NOMO-1 (cell line): ENCODE measurements around the gene UGT2B28.
"Not testable (repeated sequence)": the region's sequence is repeated elsewhere in the genome, so short reads cannot be mapped to it uniquely, and the experiment has no call there.

Source experiments
- DNase-seq, 2 experiments: peaks; one replicate each; lab custom pipeline; 2025; ENCODE audit not compliant: unreplicated experiment in 2 of 2; lab: John Stamatoyannopoulos, UW

UGT2B28 gene

GRCh38 chr4:69280081-69280480 lies at the start of gene UGT2B28:
Gene UGT2B28, plus strand, starts transcription at chr4:69280475. Its CDS starts 26 bp downstream, at chr4:69280501.
- DNase-seq: not testable (repeated sequence)

- DNase-seq: no peak
Measured at GRCh38 chr4:69239092-69239491, 41.2 kb upstream of the UGT2B28 start.

- no peak for DNase-seq
Measured at GRCh38 chr4:69239557-69240168, 40.6 kb upstream of the UGT2B28 start.

DNA sequence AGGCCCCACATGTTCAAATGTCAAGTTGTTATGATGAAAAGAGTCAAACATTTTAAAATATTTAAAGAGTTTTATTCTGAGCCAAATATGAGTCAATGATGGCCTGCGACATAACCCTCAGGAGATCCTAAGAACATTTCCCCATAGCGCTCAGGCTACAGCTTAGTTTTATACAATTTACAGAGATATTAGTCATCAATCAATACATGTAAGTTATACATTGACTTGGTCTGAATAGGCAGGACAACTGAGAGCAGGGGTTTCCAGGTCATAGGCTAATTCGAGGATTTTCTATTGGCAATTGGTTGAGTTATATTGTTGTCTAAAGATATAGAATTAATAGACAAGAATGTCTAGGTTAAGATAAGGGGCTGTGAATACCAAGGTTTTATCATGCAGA lies 39.5 kb upstream of the UGT2B28 start:
- not testable (repeated sequence) for DNase-seq

GRCh38 chr4:69241746-69242145 lies 38.5 kb upstream of the UGT2B28 start:
- DNase-seq: peak in 1 of 2 experiments; percentile 9

DNA sequence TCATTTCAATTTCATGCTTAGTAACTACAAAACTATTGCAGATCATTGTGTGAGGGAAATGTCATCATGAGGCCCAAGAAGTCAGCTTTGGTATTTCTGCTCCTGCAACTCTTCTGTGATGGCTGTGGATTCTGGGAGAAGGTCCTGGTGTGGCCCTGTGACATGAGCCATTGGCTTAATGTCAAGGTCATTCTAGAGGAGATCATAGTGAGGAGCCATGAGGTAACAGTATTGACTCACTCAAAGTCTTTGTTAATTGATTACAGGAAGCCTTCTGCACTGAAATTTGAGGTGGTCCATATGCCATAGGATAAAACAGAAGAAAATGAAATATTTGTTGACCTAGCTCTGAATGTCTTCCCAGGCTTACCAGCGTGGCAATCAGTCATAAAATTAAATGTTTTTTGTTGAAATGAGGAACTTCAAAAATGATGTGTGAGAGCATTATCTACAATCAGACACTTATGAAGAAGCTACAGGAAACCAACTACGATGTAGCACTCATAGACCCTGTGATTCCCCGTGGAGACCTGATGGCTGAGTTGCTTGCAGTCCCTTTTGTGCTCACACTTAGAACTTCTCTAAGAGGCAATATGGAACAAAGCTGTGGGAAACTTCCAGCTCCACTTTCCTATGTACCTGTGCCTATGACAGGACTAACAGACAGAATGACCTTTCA lies 37.6 kb upstream of the UGT2B28 start:
- peak in 1 of 2 experiments; percentile 0 for DNase-seq

GRCh38 chr4:69250884-69251283 lies 29.4 kb upstream of the UGT2B28 start:
- not testable (repeated sequence) for DNase-seq

GRCh38 chr4:69253147-69253772 lies 27.0 kb upstream of the UGT2B28 start:
- not testable (repeated sequence) for DNase-seq

DNA sequence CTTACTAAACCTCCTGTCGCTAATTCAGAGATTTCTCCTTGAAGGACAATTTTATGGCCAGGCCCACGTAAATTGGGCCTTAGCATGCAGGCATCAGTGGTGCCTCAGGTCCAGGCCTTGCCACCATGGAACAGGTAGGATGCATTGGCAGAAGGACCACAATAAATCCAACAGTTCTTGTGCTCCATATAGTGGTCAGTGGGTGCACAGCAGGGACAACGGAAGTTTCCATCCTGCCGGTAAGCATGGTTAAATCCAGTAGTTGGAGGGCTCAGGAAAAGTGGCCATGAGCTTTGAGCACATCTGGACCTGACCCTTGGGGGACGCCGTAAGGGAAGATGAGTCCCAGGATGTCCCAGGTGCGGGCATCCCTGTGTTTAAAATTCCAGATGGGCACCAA lies 11.7 kb upstream of the UGT2B28 start:
- DNase-seq: not testable (repeated sequence)

DNA sequence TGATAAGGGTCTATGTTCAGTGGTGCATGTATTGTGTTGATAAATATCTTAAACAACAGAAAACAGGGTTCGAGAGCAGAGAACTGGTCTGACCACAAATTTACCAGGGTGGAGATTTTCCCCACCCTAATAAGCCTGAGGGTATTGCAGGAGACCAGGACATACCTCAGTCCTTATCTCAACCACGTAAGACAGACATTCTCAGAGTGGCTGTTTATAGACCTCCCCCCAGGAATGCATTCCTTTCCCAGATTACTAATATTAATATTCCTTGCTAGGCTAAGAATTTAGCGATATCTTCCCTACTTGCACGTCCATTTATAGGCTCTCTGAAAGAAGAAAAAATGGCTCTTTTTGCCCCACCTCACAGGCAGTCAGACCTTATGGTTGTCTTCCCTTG lies 16.1 kb downstream of the UGT2B28 start:
- not testable (repeated sequence) for DNase-seq

DNA sequence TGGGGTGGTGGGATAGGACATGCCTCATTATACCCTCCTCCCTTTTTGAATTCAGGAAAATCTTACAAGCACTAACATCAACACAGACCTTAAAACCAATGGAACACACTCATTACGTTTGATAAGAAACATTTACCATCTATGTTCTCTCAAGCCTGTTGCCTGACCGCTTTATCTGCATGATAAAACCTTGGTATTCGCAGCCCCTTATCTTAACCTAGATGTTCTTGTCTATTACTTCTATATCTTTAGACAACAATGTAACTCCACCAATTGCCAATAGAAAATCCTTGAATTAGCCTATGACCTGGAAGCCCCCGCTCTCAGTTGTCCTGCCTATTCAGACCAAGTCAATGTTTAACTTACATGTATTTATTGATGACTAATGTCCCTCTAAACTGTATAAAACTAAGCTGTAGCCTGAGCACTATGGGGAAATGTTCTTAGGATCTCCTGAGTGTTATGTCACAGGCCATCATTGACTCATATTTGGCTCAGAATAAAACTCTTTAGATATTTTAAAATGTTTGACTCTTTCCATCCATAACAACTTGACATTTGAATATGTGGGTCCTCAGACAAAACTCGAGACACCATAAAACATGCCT lies 28.3 kb downstream of the UGT2B28 start:
- not testable (repeated sequence) for DNase-seq

- DNase-seq: not testable (repeated sequence)
Measured at GRCh38 chr4:69309549-69310076, 29.3 kb downstream of the UGT2B28 start.

DNA sequence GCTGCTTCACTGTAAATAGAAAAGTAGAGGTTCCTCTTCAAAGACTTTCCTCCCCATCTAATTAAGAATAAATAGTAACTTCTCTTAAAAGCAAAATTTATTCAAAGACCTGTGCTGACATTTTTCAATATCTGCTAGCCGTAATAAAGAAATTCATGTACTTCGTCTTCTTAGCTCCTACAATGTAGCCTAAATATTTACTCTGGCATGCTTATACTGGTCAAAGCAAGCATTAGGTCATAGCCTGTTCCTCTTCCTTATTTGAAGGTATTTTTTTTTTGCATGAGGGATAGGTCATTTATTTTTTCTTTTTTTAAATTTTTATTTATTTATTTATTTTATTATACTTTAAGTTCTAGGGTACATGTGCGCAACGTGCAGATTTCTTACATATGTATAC lies 30.0 kb downstream of the UGT2B28 start:
- not testable (repeated sequence) for DNase-seq

DNA sequence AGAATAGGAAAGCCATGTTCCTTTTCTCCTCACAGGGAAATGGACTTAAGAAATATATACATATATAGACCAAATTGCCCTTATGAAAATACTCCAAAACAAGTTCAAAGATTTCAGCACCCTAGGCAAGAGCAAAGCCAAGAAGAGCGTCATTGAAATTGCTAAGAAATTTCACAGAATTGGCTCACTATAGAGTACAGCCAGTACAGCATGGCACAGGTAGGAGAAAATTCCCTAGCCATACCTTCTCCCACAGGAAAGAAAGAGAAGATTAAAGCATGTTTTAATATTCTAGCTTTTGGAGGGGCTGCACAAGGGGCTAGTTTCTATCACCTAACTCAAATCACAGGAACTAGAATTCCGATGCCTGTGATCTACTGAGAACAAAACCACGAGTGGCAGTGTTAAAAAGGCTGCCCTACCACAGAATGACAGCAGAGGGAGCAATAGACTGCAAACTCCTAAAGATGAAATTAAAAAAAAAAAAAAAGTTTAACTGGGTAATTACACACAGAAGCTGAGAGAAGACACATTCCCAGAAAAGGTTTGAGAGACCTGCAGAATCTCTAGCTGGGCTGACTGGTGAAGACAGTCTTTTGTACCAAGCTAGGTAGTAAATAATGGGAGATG lies 37.5 kb downstream of the UGT2B28 start:
- DNase-seq: peak in 1 of 2 experiments; percentile 15

DNA sequence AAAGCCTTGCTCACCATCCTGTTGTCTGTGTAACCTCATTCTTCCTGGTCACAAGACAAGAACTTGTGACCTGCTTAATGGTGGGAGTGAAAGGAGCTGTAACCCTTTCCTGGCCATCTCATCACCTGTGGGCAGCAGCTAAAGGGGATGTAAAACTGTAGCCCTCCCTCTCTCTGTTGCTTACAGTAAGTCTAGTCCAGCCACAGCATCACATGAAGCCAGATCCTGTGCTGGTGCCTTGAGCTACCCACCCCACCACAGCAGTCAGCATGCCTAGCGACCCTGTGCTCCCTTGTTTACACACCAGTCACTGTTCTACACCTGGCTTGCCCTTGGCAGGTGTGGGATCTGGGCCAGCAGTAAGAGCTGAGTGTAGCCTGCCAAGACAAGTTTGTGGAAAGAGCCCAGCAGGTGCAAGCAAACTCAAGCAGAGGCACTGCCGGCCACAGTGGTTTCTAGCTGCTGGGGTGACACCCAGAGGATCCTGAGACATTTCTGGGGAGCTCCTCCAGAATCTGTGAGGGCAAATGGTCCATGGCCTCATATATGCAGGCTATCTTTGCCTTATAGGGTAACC lies 41.0 kb downstream of the UGT2B28 start:
- DNase-seq: no peak

GRCh38 chr4:69322055-69322454 lies 41.8 kb downstream of the UGT2B28 start:
- DNase-seq: no peak

DNA sequence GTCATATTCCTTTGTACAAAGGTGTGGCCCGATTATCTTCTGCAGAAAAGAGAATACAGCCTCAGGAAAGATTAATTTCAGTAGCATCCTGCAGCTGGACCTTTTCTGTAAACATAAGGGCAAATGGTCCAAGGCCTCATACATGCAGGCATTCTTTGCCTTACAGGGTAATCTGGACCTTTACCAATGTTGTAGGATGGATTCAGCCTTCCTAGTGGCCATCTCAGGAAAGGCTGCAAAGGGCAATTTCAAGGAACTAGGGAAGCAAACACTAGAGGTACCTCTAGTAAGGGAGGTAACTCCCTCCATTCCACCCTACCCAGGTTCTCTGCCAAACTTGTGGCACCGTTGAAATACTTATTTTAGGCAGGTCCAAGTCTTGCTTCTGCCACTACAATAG lies 43.0 kb downstream of the UGT2B28 start:
- no peak for DNase-seq

- no peak for DNase-seq
Measured at GRCh38 chr4:69330345-69331047, 50.2 kb downstream of the UGT2B28 start.

DNA sequence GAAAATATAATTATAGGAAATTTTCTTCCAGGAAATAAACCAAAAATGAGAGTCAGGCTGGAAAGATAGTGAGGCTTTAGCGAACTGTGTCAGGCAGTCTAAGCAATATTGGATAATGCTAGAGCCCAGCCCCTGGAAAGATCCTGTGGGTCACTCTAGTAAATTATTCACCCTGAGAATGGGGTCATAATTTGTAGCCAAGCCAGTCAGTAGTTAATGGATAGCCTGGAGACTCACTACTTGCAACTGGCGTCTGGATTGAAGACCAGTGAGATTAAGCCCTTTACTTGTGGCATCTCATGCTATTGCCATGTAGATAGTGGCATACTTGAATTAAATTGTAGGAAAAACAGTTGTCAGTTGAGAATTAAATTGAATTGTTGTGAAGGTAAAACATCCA lies 51.0 kb downstream of the UGT2B28 start:
- DNase-seq: not testable (repeated sequence)

DNA sequence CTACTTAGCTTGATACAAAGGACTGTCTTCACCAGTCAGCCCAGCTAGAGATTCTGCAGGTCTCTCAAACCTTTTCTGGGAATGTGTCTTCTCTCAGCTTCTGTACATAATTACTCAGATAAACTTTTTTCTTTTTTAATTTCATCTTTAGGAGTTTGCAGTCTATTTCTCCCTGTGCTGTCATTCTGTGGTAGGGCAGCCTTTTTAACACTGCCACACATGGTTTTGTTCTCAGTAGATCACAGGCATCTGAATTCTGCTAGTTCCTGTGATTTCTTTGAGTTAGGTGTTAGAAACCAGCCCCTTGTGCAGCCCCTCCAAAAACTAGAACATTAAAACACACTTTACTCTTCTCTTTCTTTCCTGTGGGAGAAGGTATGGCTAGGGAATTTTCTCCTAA lies 55.2 kb downstream of the UGT2B28 start:
- DNase-seq: not testable (repeated sequence)
